Measurements from ENCODE around the gene ERFE.

The ERFE gene

DNA sequence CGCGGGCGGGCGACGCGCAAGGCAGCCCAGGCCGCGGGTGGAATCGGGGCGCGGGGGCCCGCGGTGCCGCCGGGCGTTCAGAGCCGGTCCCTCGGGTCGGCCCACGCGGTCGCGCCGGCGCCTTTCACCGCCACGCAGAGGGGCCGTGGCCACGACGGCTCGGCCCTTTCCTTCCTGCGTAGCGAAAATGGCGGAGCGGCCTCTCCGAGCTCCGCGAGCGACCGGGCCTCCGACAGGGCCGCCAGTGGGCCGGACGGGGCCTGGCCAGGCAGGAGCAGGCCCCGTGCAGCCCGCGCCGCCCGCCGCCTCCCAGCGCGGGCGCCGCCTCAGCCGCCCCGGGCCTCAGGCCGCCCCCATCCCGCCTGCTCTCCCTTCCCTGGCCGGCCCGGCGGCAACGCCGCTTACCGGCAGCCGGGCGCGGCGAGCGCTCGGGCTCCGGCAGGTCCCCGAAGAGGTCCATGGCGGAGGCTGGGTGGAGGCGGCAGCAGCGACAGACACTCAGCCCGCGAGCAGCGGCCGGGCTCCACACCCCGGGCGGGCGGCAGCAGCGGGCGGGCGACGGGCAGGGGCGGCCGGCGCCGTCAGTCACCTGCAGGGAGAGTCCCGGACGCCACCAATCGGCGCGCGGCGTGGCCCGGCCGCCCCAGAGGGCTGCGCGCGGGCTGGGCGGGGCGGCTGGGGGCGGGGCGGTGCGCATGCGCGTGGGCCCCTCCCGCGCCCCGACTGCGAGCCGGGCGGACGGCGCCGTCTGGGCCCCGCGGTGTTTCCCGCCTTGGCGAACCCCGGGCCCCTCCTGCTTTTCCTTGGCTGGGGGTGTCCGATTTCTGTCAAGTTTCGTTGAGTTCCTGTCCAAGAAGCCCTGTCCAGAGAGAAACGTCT is 44.6 kb downstream of the ERFE start, which contains the start of gene ILKAP:
ILKAP (minus strand) TSS at position 602 of the 879 bp plus-strand sequence; CDS start at position 460, 142 bp downstream.
- peaks cover 2 to 7% of the 10 kb centered on the region in 2 donors for H3K4me1 ChIP-seq (ENCODE audit: control insufficient read depth in 2 of 2, insufficient read depth in 1 of 2, low read depth in 1 of 2, low read length in 2 of 2)
- H3K36me3 ChIP-seq (replicated peaks in 1 of 2; ENCODE audit: control insufficient read depth in 2 of 2, insufficient read depth in 2 of 2, low read length in 2 of 2): peaks cover 0 to 11% of the 10 kb centered on the region in 2 donors
- H2AK5ac ChIP-seq (ENCODE audit: low read depth, low read length): peak within 1 kb of the TSS; percentile 16
- H3K27ac ChIP-seq (replicated peaks; ENCODE audit: low read length): no peak within 1 kb of the TSS
- H3K4me3 ChIP-seq (ENCODE audit: low read length in 2 of 2): peak within 1 kb of the TSS; percentile 72 to 87
- no peak within 1 kb of the TSS for H2BK120ac ChIP-seq (ENCODE audit: low read depth, low read length)
- peaks cover 0 to 20% (median 0%) of the 10 kb centered on the region in 3 experiments for H3K27me3 ChIP-seq (ENCODE audit: control insufficient read depth in 3 of 3, insufficient read depth in 3 of 3, low read depth in 1 of 3, low read length in 3 of 3)
- H2BK12ac ChIP-seq (ENCODE audit: low read length): no peak within 1 kb of the TSS
- peak within 1 kb of the TSS; percentile 75 for H3K23ac ChIP-seq (ENCODE audit: low read depth, low read length, poor library complexity)
- H2AFZ ChIP-seq (ENCODE audit: low read length): peak within 1 kb of the TSS; percentile 90
- peak within 1 kb of the TSS; percentile 65 for H3K4me2 ChIP-seq (ENCODE audit: insufficient read depth, low read length, poor library complexity, severe bottlenecking)
- peak within 1 kb of the TSS; percentile 73 for H3K14ac ChIP-seq (ENCODE audit: low read length)
- peak within 1 kb of the TSS; percentile 94 for H3K18ac ChIP-seq (ENCODE audit: low read length)
- H4K91ac ChIP-seq (ENCODE audit: low read depth, low read length, poor library complexity): no peak within 1 kb of the TSS
- no CpG with 5 or more reads among the region's 126 CpGs for WGBS, 2 donors (ENCODE audit: extremely low coverage in 2 of 2, insufficient read length in 2 of 2, insufficient replicate concordance in 1 of 2)
- H3K9me3 ChIP-seq (replicated peaks in 1 of 2; ENCODE audit: control insufficient read depth in 2 of 2, insufficient read depth in 1 of 2, low read depth in 1 of 2, low read length in 2 of 2): peaks cover 0 to 20% of the 10 kb centered on the region in 2 donors
- peak within 1 kb of the TSS; percentile 91 for H3K9ac ChIP-seq (ENCODE audit: low read depth, low read length, poor library complexity)
- no peak within 1 kb of the TSS for H4K8ac ChIP-seq (ENCODE audit: low read depth, low read length)
- H2BK5ac ChIP-seq (ENCODE audit: low read length): no peak within 1 kb of the TSS
- no peak within 1 kb of the TSS for H2BK15ac ChIP-seq (ENCODE audit: low read length)
- DNase-seq (ENCODE audit: low spot score): peak; percentile 75
- H3K79me1 ChIP-seq (ENCODE audit: low read depth, low read length): peaks cover 7% of the 10 kb centered on the region
- no peak within 1 kb of the TSS for H3K4ac ChIP-seq (ENCODE audit: low read length)

DNA sequence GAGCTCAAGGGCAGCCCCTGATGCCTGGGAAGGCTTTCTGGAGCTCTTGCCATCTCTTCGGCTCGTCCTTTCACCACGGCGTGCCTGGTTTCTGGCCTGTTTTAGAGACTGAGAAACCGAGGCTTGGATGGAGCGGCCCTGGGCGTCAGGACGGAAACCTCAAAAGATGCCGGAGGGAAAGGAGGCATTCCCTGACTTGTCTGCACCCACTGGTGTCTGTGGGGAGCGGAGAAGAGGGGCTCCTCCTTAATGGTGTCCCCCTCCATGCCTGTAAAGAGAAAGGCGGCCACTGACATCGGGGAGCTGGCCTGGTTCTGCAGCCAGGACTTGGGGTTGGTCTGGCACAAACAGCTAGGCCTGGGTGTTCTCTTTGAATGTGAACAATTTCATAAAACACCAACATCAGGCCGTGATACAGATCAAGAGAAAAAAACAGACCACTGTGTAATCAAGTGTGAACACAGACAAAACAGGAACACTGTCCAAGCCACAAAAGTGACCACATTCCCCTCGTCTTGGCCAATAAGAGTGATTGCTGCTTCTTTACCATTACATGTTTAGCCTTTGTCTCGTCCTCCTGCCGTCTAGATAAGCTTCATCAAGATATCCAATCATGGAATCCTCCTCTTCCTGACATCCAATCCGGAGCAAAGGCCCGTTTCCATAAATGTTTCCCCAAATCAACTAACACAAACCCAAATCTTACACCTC is 45.4 kb downstream of the ERFE start:
- peak overlapping the region; percentile 72 to 75 for H3K4me3 ChIP-seq (ENCODE audit: low read length in 2 of 2)
- peak overlapping the region; percentile 75 for H3K23ac ChIP-seq (ENCODE audit: low read depth, low read length, poor library complexity)
- H2AFZ ChIP-seq (ENCODE audit: low read length): peak overlapping the region; percentile 90
- H3K4ac ChIP-seq (ENCODE audit: low read length): no peak overlapping the region
- no peak overlapping the region for H2BK12ac ChIP-seq (ENCODE audit: low read length)
- no peak overlapping the region for H4K8ac ChIP-seq (ENCODE audit: low read depth, low read length)
- H4K91ac ChIP-seq (ENCODE audit: low read depth, low read length, poor library complexity): no peak overlapping the region
- H2BK120ac ChIP-seq (ENCODE audit: low read depth, low read length): no peak overlapping the region
- H3K9me3 ChIP-seq (replicated peaks in 1 of 2; ENCODE audit: control insufficient read depth in 2 of 2, insufficient read depth in 1 of 2, low read depth in 1 of 2, low read length in 2 of 2): peaks cover 0 to 20% of the 10 kb centered on the region in 2 donors
- H3K27ac ChIP-seq (replicated peaks; ENCODE audit: low read length): no peak overlapping the region
- H3K14ac ChIP-seq (ENCODE audit: low read length): no peak overlapping the region
- WGBS, 2 donors (ENCODE audit: extremely low coverage in 2 of 2, insufficient read length in 2 of 2, insufficient replicate concordance in 1 of 2): no CpG with 5 or more reads among the region's 18 CpGs
- no peak for DNase-seq (ENCODE audit: low spot score)
- peaks cover 2 to 7% of the 10 kb centered on the region in 2 donors for H3K4me1 ChIP-seq (ENCODE audit: control insufficient read depth in 2 of 2, insufficient read depth in 1 of 2, low read depth in 1 of 2, low read length in 2 of 2)
- peak overlapping the region; percentile 60 for H3K4me2 ChIP-seq (ENCODE audit: insufficient read depth, low read length, poor library complexity, severe bottlenecking)
- peak overlapping the region; percentile 16 for H2AK5ac ChIP-seq (ENCODE audit: low read depth, low read length)
- peaks cover 4% of the 10 kb centered on the region for H3K79me1 ChIP-seq (ENCODE audit: low read depth, low read length)
- H2BK5ac ChIP-seq (ENCODE audit: low read length): no peak overlapping the region
- H2BK15ac ChIP-seq (ENCODE audit: low read length): no peak overlapping the region
- H3K18ac ChIP-seq (ENCODE audit: low read length): peak overlapping the region; percentile 86
- peaks cover 0 to 9% of the 10 kb centered on the region in 2 donors for H3K36me3 ChIP-seq (replicated peaks in 1 of 2; ENCODE audit: control insufficient read depth in 2 of 2, insufficient read depth in 2 of 2, low read length in 2 of 2)
- H3K27me3 ChIP-seq (ENCODE audit: control insufficient read depth in 3 of 3, insufficient read depth in 3 of 3, low read depth in 1 of 3, low read length in 3 of 3): peaks cover 0 to 27% (median 2%) of the 10 kb centered on the region in 3 experiments
- peak overlapping the region; percentile 32 for H3K9ac ChIP-seq (ENCODE audit: low read depth, low read length, poor library complexity)

DNA sequence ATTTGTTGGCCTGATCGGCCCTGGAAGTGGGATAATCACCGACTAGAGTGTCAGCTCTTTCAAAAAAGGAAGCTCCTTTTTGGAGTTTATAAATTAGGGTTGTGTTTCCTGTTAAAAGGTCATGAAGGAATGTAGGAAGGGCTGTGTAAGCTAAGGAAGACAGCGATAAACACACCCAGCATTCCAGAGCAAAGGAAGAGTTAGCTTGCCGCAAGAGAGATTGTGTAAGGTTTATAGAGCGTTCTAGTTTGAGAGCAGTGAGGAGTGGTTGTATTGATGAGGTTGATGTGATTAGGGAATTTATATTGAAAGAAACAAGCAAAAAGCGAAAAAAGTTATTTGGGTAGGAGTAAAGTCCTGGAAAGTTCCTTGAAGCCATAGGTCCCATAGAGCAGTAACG is 48.2 kb downstream of the ERFE start:
- Histone ChIP-seq H2BK12ac (ENCODE audit: low read length) (no peak overlapping the region), H3K4ac (ENCODE audit: low read length) (no peak overlapping the region), H3K14ac (ENCODE audit: low read length) (no peak overlapping the region), H2BK5ac (ENCODE audit: low read length) (no peak overlapping the region), H4K91ac (ENCODE audit: low read depth, low read length, poor library complexity) (no peak overlapping the region), H3K27ac (replicated peaks; ENCODE audit: low read length) (no peak overlapping the region), H3K4me2 (ENCODE audit: insufficient read depth, low read length, poor library complexity, severe bottlenecking) (no peak overlapping the region), H3K36me3 (replicated peaks in 1 of 2; ENCODE audit: control insufficient read depth in 2 of 2, insufficient read depth in 2 of 2, low read length in 2 of 2) (no peaks in the 10 kb centered on the region), H3K9ac (ENCODE audit: low read depth, low read length, poor library complexity) (no peak overlapping the region), H2AFZ (ENCODE audit: low read length) (no peak overlapping the region), H3K4me3 (ENCODE audit: low read length in 2 of 2) (no peak overlapping the region), H3K18ac (ENCODE audit: low read length) (no peak overlapping the region), H3K79me1 (ENCODE audit: low read depth, low read length) (no peaks in the 10 kb centered on the region), H3K27me3 (ENCODE audit: control insufficient read depth in 3 of 3, insufficient read depth in 3 of 3, low read depth in 1 of 3, low read length in 3 of 3) (peaks cover 0 to 46% (median 5%) of the 10 kb centered on the region in 3 experiments), H3K4me1 (ENCODE audit: control insufficient read depth in 2 of 2, insufficient read depth in 1 of 2, low read depth in 1 of 2, low read length in 2 of 2) (peaks cover 0 to 7% of the 10 kb centered on the region in 2 donors), H4K8ac (ENCODE audit: low read depth, low read length) (no peak overlapping the region), H2BK15ac (ENCODE audit: low read length) (no peak overlapping the region), H2AK5ac (ENCODE audit: low read depth, low read length) (no peak overlapping the region), H2BK120ac (ENCODE audit: low read depth, low read length) (no peak overlapping the region), H3K23ac (ENCODE audit: low read depth, low read length, poor library complexity) (no peak overlapping the region), H3K9me3 (replicated peaks in 1 of 2; ENCODE audit: control insufficient read depth in 2 of 2, insufficient read depth in 1 of 2, low read depth in 1 of 2, low read length in 2 of 2) (peaks cover 2 to 20% of the 10 kb centered on the region in 2 donors)
- DNase-seq (ENCODE audit: low spot score): no peak
- 100% methylated on average over 1 of the region's 7 CpGs; no CpG with 5 or more reads in 1 of the 2 donors for WGBS, 2 donors (ENCODE audit: extremely low coverage in 2 of 2, insufficient read length in 2 of 2, insufficient replicate concordance in 1 of 2)
